ENCODE results near the gene PWP1. TPM values are rescaled to one million over a fixed set of nuclear protein-coding genes. Genes with fewer than 3 reads are reported as not detected.

PWP1 gene
- total RNA-seq, 1 donor from 2014 or later = 37.9 TPM

DNA sequence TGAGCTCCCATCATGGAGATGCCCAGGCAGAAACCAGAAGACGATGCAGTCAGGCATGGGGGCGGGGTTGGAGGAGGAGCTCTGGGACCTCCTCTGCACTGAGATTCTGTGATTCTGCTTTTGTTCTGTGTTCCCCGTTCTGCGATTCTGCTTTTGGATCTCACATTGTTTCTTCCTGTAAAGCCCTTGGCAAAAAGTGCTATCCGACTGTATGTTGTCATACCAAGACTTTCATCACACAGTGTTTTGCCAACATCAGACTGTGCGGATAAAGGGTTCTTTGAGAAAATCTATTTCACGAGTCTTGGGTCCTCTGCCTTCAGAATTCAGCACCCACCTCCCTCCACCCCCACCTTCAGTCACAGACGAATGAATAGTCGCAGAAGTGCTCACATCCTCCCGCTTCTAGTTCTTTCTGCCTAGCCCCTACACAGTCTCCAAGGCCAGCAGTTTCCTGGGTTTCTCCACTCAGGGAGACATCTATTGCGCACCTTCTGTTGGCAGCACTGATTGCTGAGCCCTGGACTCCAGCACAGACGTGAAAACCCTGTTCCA is 24.7 kb upstream of the PWP1 start:
- DNase-seq (ENCODE audit: low read depth, low spot score) = no peak
- TF ChIP-seq, protein P1, sequence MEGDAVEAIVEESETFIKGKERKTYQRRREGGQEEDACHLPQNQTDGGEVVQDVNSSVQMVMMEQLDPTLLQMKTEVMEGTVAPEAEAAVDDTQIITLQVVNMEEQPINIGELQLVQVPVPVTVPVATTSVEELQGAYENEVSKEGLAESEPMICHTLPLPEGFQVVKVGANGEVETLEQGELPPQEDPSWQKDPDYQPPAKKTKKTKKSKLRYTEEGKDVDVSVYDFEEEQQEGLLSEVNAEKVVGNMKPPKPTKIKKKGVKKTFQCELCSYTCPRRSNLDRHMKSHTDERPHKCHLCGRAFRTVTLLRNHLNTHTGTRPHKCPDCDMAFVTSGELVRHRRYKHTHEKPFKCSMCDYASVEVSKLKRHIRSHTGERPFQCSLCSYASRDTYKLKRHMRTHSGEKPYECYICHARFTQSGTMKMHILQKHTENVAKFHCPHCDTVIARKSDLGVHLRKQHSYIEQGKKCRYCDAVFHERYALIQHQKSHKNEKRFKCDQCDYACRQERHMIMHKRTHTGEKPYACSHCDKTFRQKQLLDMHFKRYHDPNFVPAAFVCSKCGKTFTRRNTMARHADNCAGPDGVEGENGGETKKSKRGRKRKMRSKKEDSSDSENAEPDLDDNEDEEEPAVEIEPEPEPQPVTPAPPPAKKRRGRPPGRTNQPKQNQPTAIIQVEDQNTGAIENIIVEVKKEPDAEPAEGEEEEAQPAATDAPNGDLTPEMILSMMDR (conservative IDR thresholded peaks at IDR 0.05) = no peak
- Mint-ChIP-seq H3K4me3 (no peak overlapping the region), H3K27me3 (ENCODE audit: low read depth) (peaks cover 7% of the 10 kb centered on the region), H3K36me3 (ENCODE audit: low read depth) (no peaks in the 10 kb centered on the region), H3K9me3 (no peaks in the 10 kb centered on the region), H3K27ac (ENCODE audit: unreplicated experiment) (no peak overlapping the region), H3K4me1 (peaks cover 6% of the 10 kb centered on the region)

DNA sequence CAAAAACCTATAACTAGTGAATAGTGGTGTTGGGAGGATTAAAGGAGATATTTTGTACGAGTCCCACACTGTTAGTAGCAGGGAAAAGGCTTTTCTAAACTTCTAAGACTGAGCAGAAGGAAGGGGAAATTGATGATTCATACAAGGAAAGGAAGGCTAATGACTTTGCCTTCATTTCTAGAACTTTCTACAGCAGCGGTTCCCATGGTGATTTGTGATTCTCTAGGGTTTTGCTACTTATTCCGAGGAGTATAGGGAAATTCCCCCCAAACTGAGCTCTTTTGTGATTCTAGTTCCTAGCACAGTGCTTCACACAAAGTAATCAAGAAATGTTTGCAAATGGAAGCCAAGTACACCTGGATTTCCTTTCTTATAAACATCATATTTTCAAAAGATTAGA is 23.8 kb upstream of the PWP1 start:
- TF ChIP-seq, protein P1 (conservative IDR thresholded peaks at IDR 0.05) = no peak
- peaks cover 13% of the 10 kb centered on the region for H3K27me3 Mint-ChIP-seq (ENCODE audit: low read depth)
- no peak overlapping the region for H3K27ac Mint-ChIP-seq (ENCODE audit: unreplicated experiment)
- H3K4me1 Mint-ChIP-seq = peaks cover 6% of the 10 kb centered on the region
- DNase-seq (ENCODE audit: low read depth, low spot score) = no peak
- H3K4me3 Mint-ChIP-seq = no peak overlapping the region
- no peaks in the 10 kb centered on the region for H3K9me3 Mint-ChIP-seq
- no peaks in the 10 kb centered on the region for H3K36me3 Mint-ChIP-seq (ENCODE audit: low read depth)

DNA sequence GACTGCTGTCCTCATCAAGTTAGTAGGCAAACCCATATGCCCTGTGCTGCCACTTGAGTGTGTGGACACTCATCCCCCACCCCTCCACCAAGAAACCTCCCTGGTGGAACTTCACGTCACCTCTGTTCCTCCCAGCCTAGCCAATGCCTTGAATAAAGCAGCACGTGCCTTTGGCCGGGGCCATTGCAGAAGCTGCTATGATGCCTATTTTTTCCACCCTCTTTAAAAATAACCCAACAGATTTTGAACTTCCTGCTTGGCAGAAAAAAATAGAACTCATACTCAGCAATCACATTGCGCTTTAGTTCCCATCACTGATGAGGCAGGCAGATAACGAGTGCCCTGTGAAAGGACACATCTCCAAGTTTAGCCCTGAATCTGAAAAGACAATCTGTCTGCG is 23.1 kb upstream of the PWP1 start:
- H3K4me3 Mint-ChIP-seq = no peak overlapping the region
- no peaks in the 10 kb centered on the region for H3K9me3 Mint-ChIP-seq
- H3K27ac Mint-ChIP-seq (ENCODE audit: unreplicated experiment) = no peak overlapping the region
- TF ChIP-seq, protein P1 (conservative IDR thresholded peaks at IDR 0.05) = no peak
- H3K27me3 Mint-ChIP-seq (ENCODE audit: low read depth) = peaks cover 19% of the 10 kb centered on the region
- no peak for DNase-seq (ENCODE audit: low read depth, low spot score)
- peaks cover 6% of the 10 kb centered on the region for H3K4me1 Mint-ChIP-seq
- no peaks in the 10 kb centered on the region for H3K36me3 Mint-ChIP-seq (ENCODE audit: low read depth)

DNA sequence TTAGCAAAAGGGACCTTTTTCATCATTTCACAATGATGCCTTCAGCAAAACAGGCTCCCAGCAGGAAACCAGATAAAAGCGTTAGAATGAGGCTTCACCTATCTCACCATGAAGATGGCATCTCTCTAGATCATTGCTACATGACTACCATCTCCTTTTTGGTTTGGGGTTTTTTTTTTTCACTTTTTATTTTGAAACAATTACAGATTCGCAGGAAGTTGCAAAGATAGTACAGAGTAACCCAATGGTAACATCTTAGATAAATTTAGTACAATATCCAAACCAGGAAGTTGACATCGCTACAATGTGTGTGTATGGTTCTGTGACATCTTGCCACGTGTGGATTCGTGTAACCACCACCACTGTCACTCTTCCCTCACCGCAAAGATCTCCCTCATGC is 22.3 kb upstream of the PWP1 start:
- TF ChIP-seq, protein P1 (conservative IDR thresholded peaks at IDR 0.05) = no peak
- Mint-ChIP-seq H3K4me1 (peaks cover 6% of the 10 kb centered on the region), H3K27me3 (ENCODE audit: low read depth) (peaks cover 27% of the 10 kb centered on the region), H3K4me3 (no peak overlapping the region), H3K36me3 (ENCODE audit: low read depth) (no peaks in the 10 kb centered on the region), H3K9me3 (no peaks in the 10 kb centered on the region), H3K27ac (ENCODE audit: unreplicated experiment) (no peak overlapping the region)
- DNase-seq (ENCODE audit: low read depth, low spot score) = no peak

DNA sequence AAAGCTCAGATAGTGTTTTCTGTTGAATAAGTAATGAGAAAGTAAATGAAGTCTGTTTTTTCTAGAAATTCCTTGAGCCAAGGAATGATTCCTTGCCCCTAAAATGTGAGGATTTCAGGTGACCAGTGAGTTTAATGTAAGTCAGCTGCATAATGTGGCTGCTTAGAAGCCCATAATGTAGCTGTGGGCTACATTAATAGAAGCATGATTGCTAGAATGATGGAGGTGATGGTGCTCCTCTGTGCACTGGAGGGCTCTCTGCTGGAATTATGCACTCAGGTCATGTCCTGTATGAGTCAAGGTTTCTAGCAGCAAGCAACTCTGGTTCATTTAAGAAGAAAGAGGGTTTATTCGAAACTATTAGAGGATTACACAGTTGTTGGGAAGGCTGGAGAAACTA is 19.6 kb upstream of the PWP1 start:
- Mint-ChIP-seq H3K27ac (ENCODE audit: unreplicated experiment) (no peak overlapping the region), H3K4me3 (no peak overlapping the region), H3K4me1 (peaks cover 2% of the 10 kb centered on the region), H3K36me3 (ENCODE audit: low read depth) (no peaks in the 10 kb centered on the region), H3K9me3 (no peaks in the 10 kb centered on the region), H3K27me3 (ENCODE audit: low read depth) (peaks cover 44% of the 10 kb centered on the region)
- TF ChIP-seq, protein P1 (conservative IDR thresholded peaks at IDR 0.05) = no peak
- no peak for DNase-seq (ENCODE audit: low read depth, low spot score)

Measured in neural crest cell (in vitro differentiated cells).